HL-60 (cell line): ENCODE results near the gene SCO2.

Experiments
- DNase-seq, 2 experiments: peaks; one replicate each; pipeline ENCODE4 v3.0.0-alpha.2; 2010 to 2020; ENCODE audit warnings: low read depth in 1 of 2, low spot score in 1 of 2
- H3K27ac ChIP-seq: fragments of 250-450 bp; sonication (Bioruptor Pico); replicated peaks from 2 replicates; pipeline ENCODE4 v1.5.1; 2020; ENCODE audit warnings: mild to moderate bottlenecking, moderate library complexity
- H3K27me3 ChIP-seq: fragments of 250-450 bp; sonication (Bioruptor Pico); 2 replicates; pipeline ENCODE4 v1.5.1; 2021; ENCODE audit warnings: mild to moderate bottlenecking, moderate library complexity; ENCODE audit not compliant: insufficient read depth, poor library complexity, severe bottlenecking
- H3K4me3 ChIP-seq: replicated peaks from 2 replicates; pipeline ENCODE4 v1.5.1; 2011; ENCODE audit warnings: mild to moderate bottlenecking, control low read depth, low read length; ENCODE audit not compliant: insufficient read depth
- GABPA ChIP-seq: IDR thresholded peaks from 2 replicates; pipeline ENCODE4 v1.6.1; 2012; ENCODE audit warnings: low read depth
- POLR2AphosphoS5 ChIP-seq: IDR thresholded peaks from 2 replicates; pipeline ENCODE4 v1.6.1; 2012; ENCODE audit warnings: low read depth
- SPI1 ChIP-seq: IDR thresholded peaks from 2 replicates; pipeline ENCODE4 v1.6.1; 2012; ENCODE audit warnings: low read depth, mild to moderate bottlenecking, borderline replicate concordance
- TF ChIP-seq, protein P1 (sequence below): IDR thresholded peaks from 2 replicates; pipeline ENCODE4 v1.6.1; 2012; ENCODE audit warnings: low read depth; ENCODE audit not compliant: insufficient replicate concordance
- TF ChIP-seq, protein P2 (sequence below): IDR thresholded peaks from one replicate; pipeline ENCODE4 v1.5.1; 2011; ENCODE audit warnings: low read length, control low read depth, inconsistent platforms; ENCODE audit not compliant: insufficient read depth

Gene SCO2

GRCh38 chr22:50551160-50551752, 25.9 kb upstream of the SCO2 start:
- H3K4me3 ChIP-seq = no peak overlapping the region
- no peak for DNase-seq
- TF ChIP-seq POLR2AphosphoS5 = no peak
- no peak for TF ChIP-seq GABPA
- TF ChIP-seq, protein P1, sequence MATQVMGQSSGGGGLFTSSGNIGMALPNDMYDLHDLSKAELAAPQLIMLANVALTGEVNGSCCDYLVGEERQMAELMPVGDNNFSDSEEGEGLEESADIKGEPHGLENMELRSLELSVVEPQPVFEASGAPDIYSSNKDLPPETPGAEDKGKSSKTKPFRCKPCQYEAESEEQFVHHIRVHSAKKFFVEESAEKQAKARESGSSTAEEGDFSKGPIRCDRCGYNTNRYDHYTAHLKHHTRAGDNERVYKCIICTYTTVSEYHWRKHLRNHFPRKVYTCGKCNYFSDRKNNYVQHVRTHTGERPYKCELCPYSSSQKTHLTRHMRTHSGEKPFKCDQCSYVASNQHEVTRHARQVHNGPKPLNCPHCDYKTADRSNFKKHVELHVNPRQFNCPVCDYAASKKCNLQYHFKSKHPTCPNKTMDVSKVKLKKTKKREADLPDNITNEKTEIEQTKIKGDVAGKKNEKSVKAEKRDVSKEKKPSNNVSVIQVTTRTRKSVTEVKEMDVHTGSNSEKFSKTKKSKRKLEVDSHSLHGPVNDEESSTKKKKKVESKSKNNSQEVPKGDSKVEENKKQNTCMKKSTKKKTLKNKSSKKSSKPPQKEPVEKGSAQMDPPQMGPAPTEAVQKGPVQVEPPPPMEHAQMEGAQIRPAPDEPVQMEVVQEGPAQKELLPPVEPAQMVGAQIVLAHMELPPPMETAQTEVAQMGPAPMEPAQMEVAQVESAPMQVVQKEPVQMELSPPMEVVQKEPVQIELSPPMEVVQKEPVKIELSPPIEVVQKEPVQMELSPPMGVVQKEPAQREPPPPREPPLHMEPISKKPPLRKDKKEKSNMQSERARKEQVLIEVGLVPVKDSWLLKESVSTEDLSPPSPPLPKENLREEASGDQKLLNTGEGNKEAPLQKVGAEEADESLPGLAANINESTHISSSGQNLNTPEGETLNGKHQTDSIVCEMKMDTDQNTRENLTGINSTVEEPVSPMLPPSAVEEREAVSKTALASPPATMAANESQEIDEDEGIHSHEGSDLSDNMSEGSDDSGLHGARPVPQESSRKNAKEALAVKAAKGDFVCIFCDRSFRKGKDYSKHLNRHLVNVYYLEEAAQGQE = no peak
- no peak for TF ChIP-seq SPI1
- TF ChIP-seq, protein P2, sequence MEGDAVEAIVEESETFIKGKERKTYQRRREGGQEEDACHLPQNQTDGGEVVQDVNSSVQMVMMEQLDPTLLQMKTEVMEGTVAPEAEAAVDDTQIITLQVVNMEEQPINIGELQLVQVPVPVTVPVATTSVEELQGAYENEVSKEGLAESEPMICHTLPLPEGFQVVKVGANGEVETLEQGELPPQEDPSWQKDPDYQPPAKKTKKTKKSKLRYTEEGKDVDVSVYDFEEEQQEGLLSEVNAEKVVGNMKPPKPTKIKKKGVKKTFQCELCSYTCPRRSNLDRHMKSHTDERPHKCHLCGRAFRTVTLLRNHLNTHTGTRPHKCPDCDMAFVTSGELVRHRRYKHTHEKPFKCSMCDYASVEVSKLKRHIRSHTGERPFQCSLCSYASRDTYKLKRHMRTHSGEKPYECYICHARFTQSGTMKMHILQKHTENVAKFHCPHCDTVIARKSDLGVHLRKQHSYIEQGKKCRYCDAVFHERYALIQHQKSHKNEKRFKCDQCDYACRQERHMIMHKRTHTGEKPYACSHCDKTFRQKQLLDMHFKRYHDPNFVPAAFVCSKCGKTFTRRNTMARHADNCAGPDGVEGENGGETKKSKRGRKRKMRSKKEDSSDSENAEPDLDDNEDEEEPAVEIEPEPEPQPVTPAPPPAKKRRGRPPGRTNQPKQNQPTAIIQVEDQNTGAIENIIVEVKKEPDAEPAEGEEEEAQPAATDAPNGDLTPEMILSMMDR = no peak
- H3K27ac ChIP-seq = no peak overlapping the region
- H3K27me3 ChIP-seq = no peaks in the 10 kb centered on the region

DNA sequence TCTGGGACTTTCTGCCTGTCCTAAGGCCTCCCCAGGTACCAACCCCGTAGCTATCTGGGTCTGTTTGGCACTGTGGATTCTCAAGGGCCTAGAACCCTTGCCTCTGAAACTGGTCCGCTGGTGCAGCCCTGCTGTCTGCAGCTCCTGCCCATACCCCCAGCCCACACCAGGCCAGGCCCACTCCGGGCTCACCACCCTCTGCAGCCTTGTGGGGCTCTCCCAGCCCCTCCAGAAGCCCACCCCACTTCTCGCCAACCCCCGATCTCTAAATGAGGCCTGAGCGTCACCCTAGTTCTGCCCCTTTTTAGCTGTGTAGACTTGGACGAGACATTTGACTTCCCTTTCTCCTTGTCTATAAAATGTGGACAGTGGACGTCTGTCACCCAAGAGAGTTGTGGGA, 25.0 kb upstream of the SCO2 start:
- Histone ChIP-seq H3K27me3 (no peaks in the 10 kb centered on the region), H3K4me3 (no peak overlapping the region), H3K27ac (no peak overlapping the region)
- no peak for TF ChIP-seq POLR2AphosphoS5
- TF ChIP-seq SPI1 = no peak
- TF ChIP-seq, protein P2 = no peak
- TF ChIP-seq GABPA = no peak
- TF ChIP-seq, protein P1 = no peak
- DNase-seq = no peak

GRCh38 chr22:50548921-50549790, 23.8 kb upstream of the SCO2 start:
- Histone ChIP-seq H3K27me3 (no peaks in the 10 kb centered on the region), H3K4me3 (no peak overlapping the region), H3K27ac (no peak overlapping the region)
- TF ChIP-seq, protein P2 = no peak
- TF ChIP-seq, protein P1 = no peak
- TF ChIP-seq POLR2AphosphoS5 = no peak
- DNase-seq = no peak
